ENCODE results near the gene AGBL1.

Gene AGBL1

GRCh38 chr15:86347245-86347644 is 267.6 kb downstream of the AGBL1 start:
- H3K27me3 ChIP-seq (ENCODE audit: control insufficient read depth, insufficient read depth, low read length), result no peaks in the 10 kb centered on the region
- H3K9me3 ChIP-seq (ENCODE audit: control insufficient read depth, insufficient read depth, low read length), result no peaks in the 10 kb centered on the region
- H3K4me1 ChIP-seq (ENCODE audit: control insufficient read depth, insufficient read depth, low read length), result peaks cover 2% of the 10 kb centered on the region
- H3K4me3 ChIP-seq (ENCODE audit: low read depth, low read length), result no peak overlapping the region
- H3K36me3 ChIP-seq (ENCODE audit: control insufficient read depth, insufficient read depth, low read length), result no peaks in the 10 kb centered on the region
- H3K9ac ChIP-seq (ENCODE audit: low read depth, low read length), result no peak overlapping the region

GRCh38 chr15:86349565-86349964 is 269.9 kb downstream of the AGBL1 start:
- Histone ChIP-seq H3K9me3 (ENCODE audit: control insufficient read depth, insufficient read depth, low read length) (no peaks in the 10 kb centered on the region), H3K4me3 (ENCODE audit: low read depth, low read length) (no peak overlapping the region), H3K36me3 (ENCODE audit: control insufficient read depth, insufficient read depth, low read length) (no peaks in the 10 kb centered on the region), H3K9ac (ENCODE audit: low read depth, low read length) (no peak overlapping the region), H3K27me3 (ENCODE audit: control insufficient read depth, insufficient read depth, low read length) (no peaks in the 10 kb centered on the region), H3K4me1 (ENCODE audit: control insufficient read depth, insufficient read depth, low read length) (peaks cover 2% of the 10 kb centered on the region)

DNA sequence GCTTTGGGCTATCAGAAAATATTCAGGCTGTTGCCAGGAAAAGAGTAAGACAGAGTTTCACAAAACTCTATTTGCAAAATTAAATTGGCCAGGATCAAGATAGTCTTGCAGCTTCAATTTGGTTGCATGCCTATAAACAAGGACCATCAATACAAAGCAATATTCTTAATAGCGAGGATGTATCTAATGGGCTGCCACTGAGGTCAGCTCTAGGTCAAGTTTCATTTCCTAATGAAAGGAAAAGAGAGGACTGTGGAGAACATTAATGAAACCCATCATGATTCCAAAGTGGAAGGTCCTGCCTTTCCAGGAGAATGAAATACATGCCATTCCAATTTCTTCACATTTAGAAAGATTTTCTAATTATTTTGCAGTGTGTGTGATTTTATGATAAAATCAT is 273.5 kb downstream of the AGBL1 start:
- H3K4me3 ChIP-seq (ENCODE audit: low read depth, low read length), result no peak overlapping the region
- H3K9me3 ChIP-seq (ENCODE audit: control insufficient read depth, insufficient read depth, low read length), result no peaks in the 10 kb centered on the region
- no peaks in the 10 kb centered on the region for H3K36me3 ChIP-seq (ENCODE audit: control insufficient read depth, insufficient read depth, low read length)

DNA sequence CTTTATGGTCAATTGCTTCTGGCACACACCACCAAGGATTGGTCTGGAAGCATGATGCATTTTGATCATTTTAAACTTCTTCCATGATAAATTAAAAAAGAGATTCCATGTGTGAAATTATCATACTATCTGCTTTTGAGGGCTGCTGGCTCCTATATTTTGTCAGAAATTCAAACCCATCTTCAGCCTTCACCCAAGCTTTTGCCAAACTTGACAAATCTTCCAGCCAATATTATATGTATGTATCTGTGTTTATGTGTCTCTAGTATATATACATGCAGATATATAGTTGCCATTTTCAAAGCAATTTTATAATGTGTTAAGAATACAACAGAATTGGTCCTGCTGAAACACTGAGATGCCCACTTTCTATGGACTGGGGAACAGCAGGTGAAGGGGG is 275.7 kb downstream of the AGBL1 start:
- Histone ChIP-seq H3K9me3 (ENCODE audit: control insufficient read depth, insufficient read depth, low read length) (no peaks in the 10 kb centered on the region), H3K9ac (ENCODE audit: low read depth, low read length) (no peak overlapping the region), H3K4me3 (ENCODE audit: low read depth, low read length) (no peak overlapping the region), H3K27me3 (ENCODE audit: control insufficient read depth, insufficient read depth, low read length) (no peaks in the 10 kb centered on the region), H3K4me1 (ENCODE audit: control insufficient read depth, insufficient read depth, low read length) (no peaks in the 10 kb centered on the region), H3K36me3 (ENCODE audit: control insufficient read depth, insufficient read depth, low read length) (no peaks in the 10 kb centered on the region)

More for the DNA sequence above, 273.5 kb downstream of the AGBL1 start:
- Histone ChIP-seq H3K4me1 (ENCODE audit: control insufficient read depth, insufficient read depth, low read length) (no peaks in the 10 kb centered on the region), H3K27me3 (ENCODE audit: control insufficient read depth, insufficient read depth, low read length) (no peaks in the 10 kb centered on the region), H3K9ac (ENCODE audit: low read depth, low read length) (no peak overlapping the region)

DNA sequence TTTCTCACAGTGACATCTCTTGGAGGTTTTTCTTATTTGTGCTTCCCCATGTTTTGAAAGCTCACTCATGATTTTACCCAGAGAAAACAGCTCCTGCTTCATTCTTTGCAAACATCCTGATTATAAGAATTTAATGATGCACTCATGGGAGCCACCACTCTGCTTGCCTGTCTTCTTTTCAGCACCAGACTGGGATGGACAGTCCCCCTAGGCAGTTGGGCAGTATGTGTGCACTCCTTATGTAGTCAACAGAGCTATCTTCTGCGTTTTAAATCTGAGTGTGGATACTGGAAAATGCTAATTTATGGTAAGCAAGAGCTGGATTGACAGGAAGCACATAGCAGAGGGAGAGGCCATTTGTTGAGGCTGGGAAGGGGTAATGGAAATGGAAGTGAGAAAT is 276.1 kb downstream of the AGBL1 start:
- no peaks in the 10 kb centered on the region for H3K4me1 ChIP-seq (ENCODE audit: control insufficient read depth, insufficient read depth, low read length)
- H3K9me3 ChIP-seq (ENCODE audit: control insufficient read depth, insufficient read depth, low read length), result no peaks in the 10 kb centered on the region

GRCh38 chr15:86362555-86362954 is 282.9 kb downstream of the AGBL1 start:
- H3K4me3 ChIP-seq (ENCODE audit: low read depth, low read length), result no peak overlapping the region
- H3K27me3 ChIP-seq (ENCODE audit: control insufficient read depth, insufficient read depth, low read length), result no peaks in the 10 kb centered on the region
- H3K36me3 ChIP-seq (ENCODE audit: control insufficient read depth, insufficient read depth, low read length), result no peaks in the 10 kb centered on the region
- H3K9ac ChIP-seq (ENCODE audit: low read depth, low read length), result no peak overlapping the region
- no peaks in the 10 kb centered on the region for H3K9me3 ChIP-seq (ENCODE audit: control insufficient read depth, insufficient read depth, low read length)
- no peaks in the 10 kb centered on the region for H3K4me1 ChIP-seq (ENCODE audit: control insufficient read depth, insufficient read depth, low read length)

More for the DNA sequence above, 276.1 kb downstream of the AGBL1 start:
- Histone ChIP-seq H3K36me3 (ENCODE audit: control insufficient read depth, insufficient read depth, low read length) (no peaks in the 10 kb centered on the region), H3K4me3 (ENCODE audit: low read depth, low read length) (no peak overlapping the region), H3K27me3 (ENCODE audit: control insufficient read depth, insufficient read depth, low read length) (no peaks in the 10 kb centered on the region), H3K9ac (ENCODE audit: low read depth, low read length) (no peak overlapping the region)

- Histone ChIP-seq H3K4me1 (ENCODE audit: control insufficient read depth, insufficient read depth, low read length) (no peaks in the 10 kb centered on the region), H3K36me3 (ENCODE audit: control insufficient read depth, insufficient read depth, low read length) (no peaks in the 10 kb centered on the region), H3K4me3 (ENCODE audit: low read depth, low read length) (no peak overlapping the region), H3K27me3 (ENCODE audit: control insufficient read depth, insufficient read depth, low read length) (no peaks in the 10 kb centered on the region), H3K9ac (ENCODE audit: low read depth, low read length) (no peak overlapping the region), H3K9me3 (ENCODE audit: control insufficient read depth, insufficient read depth, low read length) (no peaks in the 10 kb centered on the region)
Measured at GRCh38 chr15:86373147-86373546, 293.5 kb downstream of the AGBL1 start.

DNA sequence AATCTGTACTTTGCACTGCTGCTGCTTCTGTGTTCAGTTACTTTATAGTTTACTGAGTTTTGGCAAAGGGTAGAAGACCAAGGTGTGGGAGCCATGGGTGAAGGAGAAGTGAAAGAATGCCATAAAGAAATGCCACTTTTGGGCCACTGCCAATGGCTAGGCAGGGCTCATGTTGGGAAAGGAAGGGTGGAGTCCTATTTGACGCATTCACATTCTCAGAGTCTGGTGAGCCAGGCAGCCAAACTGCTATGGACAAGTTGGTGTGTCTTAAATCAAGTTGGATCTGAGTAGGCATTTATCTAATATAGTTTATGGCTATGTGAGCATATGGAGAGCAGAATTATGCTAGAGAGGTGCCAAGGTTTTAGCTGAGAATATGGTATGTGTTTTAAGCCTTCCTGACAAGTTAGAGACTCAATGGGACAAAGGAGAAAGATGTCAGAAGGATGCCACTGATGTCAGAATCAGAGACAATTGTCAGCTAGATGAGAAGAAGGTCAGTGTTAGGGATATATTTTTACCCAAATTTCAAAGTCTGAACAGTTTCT is 296.1 kb downstream of the AGBL1 start:
- Histone ChIP-seq H3K4me1 (ENCODE audit: control insufficient read depth, insufficient read depth, low read length) (no peaks in the 10 kb centered on the region), H3K36me3 (ENCODE audit: control insufficient read depth, insufficient read depth, low read length) (no peaks in the 10 kb centered on the region), H3K4me3 (ENCODE audit: low read depth, low read length) (no peak overlapping the region), H3K27me3 (ENCODE audit: control insufficient read depth, insufficient read depth, low read length) (no peaks in the 10 kb centered on the region), H3K9me3 (ENCODE audit: control insufficient read depth, insufficient read depth, low read length) (no peaks in the 10 kb centered on the region), H3K9ac (ENCODE audit: low read depth, low read length) (no peak overlapping the region)

DNA sequence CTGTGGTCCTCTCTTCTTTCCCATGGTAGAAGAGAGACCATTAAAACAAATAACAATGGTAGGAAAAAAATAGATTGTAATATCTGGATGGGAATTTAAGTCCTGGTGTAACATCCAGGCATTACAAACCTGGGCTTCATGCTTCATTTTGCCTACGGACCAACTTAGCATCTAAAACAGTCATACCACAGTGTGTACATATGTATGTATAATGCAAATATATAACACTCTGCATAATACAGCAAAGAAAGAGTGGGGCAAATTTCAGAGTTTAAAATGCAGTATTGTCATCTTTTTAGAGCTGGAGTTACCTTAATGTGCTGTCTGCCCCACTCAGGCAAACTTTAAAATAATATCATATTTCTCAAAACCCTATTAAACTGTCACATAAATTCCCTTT is 298.2 kb downstream of the AGBL1 start:
- Histone ChIP-seq H3K36me3 (ENCODE audit: control insufficient read depth, insufficient read depth, low read length) (no peaks in the 10 kb centered on the region), H3K9me3 (ENCODE audit: control insufficient read depth, insufficient read depth, low read length) (no peaks in the 10 kb centered on the region), H3K9ac (ENCODE audit: low read depth, low read length) (no peak overlapping the region), H3K27me3 (ENCODE audit: control insufficient read depth, insufficient read depth, low read length) (no peaks in the 10 kb centered on the region), H3K4me3 (ENCODE audit: low read depth, low read length) (no peak overlapping the region), H3K4me1 (ENCODE audit: control insufficient read depth, insufficient read depth, low read length) (no peaks in the 10 kb centered on the region)

GRCh38 chr15:86382341-86382740 is 302.7 kb downstream of the AGBL1 start:
- Histone ChIP-seq H3K4me3 (ENCODE audit: low read depth, low read length) (no peak overlapping the region), H3K4me1 (ENCODE audit: control insufficient read depth, insufficient read depth, low read length) (no peaks in the 10 kb centered on the region), H3K9ac (ENCODE audit: low read depth, low read length) (no peak overlapping the region), H3K36me3 (ENCODE audit: control insufficient read depth, insufficient read depth, low read length) (no peaks in the 10 kb centered on the region), H3K9me3 (ENCODE audit: control insufficient read depth, insufficient read depth, low read length) (no peaks in the 10 kb centered on the region), H3K27me3 (ENCODE audit: control insufficient read depth, insufficient read depth, low read length) (no peaks in the 10 kb centered on the region)

- H3K36me3 ChIP-seq (ENCODE audit: control insufficient read depth, insufficient read depth, low read length), result no peaks in the 10 kb centered on the region
- H3K27me3 ChIP-seq (ENCODE audit: control insufficient read depth, insufficient read depth, low read length), result no peaks in the 10 kb centered on the region
- no peak overlapping the region for H3K4me3 ChIP-seq (ENCODE audit: low read depth, low read length)
- no peaks in the 10 kb centered on the region for H3K9me3 ChIP-seq (ENCODE audit: control insufficient read depth, insufficient read depth, low read length)
- no peak overlapping the region for H3K9ac ChIP-seq (ENCODE audit: low read depth, low read length)
- H3K4me1 ChIP-seq (ENCODE audit: control insufficient read depth, insufficient read depth, low read length), result no peaks in the 10 kb centered on the region
Measured at GRCh38 chr15:86383611-86384010, 303.9 kb downstream of the AGBL1 start.

DNA sequence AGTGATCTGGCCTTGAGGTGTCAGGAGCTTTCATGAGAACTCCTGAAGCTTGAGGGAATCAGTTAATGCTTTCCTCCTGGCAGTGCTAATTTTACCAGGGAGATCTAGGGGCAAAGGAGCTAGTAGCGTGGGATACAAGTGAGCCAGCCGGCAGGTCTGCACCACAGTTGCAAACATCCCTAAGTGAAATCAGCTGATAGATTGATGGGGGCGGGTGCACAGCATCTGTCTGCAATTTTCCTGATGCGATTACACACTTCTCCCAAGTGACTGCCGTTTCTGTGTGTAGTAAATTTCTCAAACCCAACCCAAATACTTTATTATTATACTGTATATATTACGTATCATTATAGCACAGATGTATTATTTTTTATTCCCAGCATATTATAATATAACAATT is 304.5 kb downstream of the AGBL1 start:
- Histone ChIP-seq H3K4me3 (ENCODE audit: low read depth, low read length) (no peak overlapping the region), H3K4me1 (ENCODE audit: control insufficient read depth, insufficient read depth, low read length) (no peaks in the 10 kb centered on the region), H3K27me3 (ENCODE audit: control insufficient read depth, insufficient read depth, low read length) (no peaks in the 10 kb centered on the region), H3K9me3 (ENCODE audit: control insufficient read depth, insufficient read depth, low read length) (no peaks in the 10 kb centered on the region), H3K36me3 (ENCODE audit: control insufficient read depth, insufficient read depth, low read length) (no peaks in the 10 kb centered on the region), H3K9ac (ENCODE audit: low read depth, low read length) (no peak overlapping the region)
